RCC 7860 (cell line): ENCODE data around the gene KDM4D.
A peak's percentile ranks its signal among the peaks of the same experiment; 100 is the strongest.
"Not testable (repeated sequence)": the region's sequence is repeated elsewhere in the genome, so short reads cannot be mapped to it uniquely, and the experiment has no call there.

Experiments used
- DNase-seq: peaks from one replicate; pipeline ENCODE4 v3.0.0-alpha.2; 2015; ENCODE audit warnings: low spot score
- FAIRE-seq: peaks from 2 replicates; lab custom pipeline; 2012; peaks lifted over from hg19 to GRCh38; lab: Jason Lieb, UNC

The KDM4D gene

GRCh38 chr11:94973099-94973968 is at the start of gene KDM4D, which contains the start of gene CWC15:
Gene KDM4D, plus strand, starts transcription at chr11:94973709. Its CDS starts 23,664 bp downstream, at chr11:94997373.
Gene CWC15, minus strand, starts transcription at chr11:94973556. Its CDS starts 1,371 bp downstream, at chr11:94972185.
- FAIRE-seq (peak; percentile 81), DNase-seq (peak; percentile 72)

GRCh38 chr11:94924171-94924572 is 49.3 kb upstream of the KDM4D start:
- no peak for FAIRE-seq

DNA sequence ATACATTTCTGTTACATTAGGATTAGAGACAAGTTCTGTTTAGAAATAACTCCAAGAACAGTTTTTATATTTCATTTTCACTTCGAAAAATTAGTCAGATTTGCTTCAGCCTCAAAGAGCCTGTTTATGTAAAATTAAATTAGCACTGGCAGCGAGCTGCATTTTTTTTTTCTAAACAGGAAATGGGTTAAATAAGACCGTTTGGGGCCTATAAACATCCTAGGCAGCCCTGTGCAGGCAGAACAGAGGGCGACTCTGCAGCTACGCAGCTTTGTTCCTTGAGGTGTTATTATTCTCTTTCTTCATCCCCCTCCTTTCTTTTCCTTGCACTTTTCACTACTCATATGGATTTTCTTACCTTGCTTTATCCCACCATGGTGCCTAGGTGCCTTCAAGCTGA is 48.9 kb upstream of the KDM4D start:
- FAIRE-seq (no peak), DNase-seq (no peak)

More at GRCh38 chr11:94924171-94924572, 49.3 kb upstream of the KDM4D start:
- DNase-seq, result no peak

- FAIRE-seq (no peak), DNase-seq (peak; percentile 25)
These were observed 47.9 kb upstream of the KDM4D start for GRCh38 chr11:94925422-94926270.

DNA sequence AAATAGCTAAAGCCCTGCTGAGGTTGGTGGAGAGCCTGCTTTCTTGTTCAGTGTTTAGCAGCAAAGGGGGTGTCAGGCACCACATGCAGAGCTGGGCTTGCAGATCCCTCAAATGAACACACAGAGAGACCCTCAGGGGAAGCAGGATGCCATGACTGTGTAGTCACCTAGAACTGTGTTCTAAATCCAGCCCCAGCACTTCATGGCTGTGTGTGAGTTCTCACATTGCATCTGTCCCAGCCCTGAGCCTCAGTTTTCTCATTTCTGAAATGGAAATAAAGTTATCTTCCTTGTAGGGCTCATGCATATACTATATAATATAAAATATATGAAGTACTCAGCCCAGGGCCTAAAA is 47.3 kb upstream of the KDM4D start:
- FAIRE-seq (no peak), DNase-seq (no peak)

- DNase-seq (no peak), FAIRE-seq (no peak)
These were observed 46.7 kb upstream of the KDM4D start for GRCh38 chr11:94926698-94927237.

DNA sequence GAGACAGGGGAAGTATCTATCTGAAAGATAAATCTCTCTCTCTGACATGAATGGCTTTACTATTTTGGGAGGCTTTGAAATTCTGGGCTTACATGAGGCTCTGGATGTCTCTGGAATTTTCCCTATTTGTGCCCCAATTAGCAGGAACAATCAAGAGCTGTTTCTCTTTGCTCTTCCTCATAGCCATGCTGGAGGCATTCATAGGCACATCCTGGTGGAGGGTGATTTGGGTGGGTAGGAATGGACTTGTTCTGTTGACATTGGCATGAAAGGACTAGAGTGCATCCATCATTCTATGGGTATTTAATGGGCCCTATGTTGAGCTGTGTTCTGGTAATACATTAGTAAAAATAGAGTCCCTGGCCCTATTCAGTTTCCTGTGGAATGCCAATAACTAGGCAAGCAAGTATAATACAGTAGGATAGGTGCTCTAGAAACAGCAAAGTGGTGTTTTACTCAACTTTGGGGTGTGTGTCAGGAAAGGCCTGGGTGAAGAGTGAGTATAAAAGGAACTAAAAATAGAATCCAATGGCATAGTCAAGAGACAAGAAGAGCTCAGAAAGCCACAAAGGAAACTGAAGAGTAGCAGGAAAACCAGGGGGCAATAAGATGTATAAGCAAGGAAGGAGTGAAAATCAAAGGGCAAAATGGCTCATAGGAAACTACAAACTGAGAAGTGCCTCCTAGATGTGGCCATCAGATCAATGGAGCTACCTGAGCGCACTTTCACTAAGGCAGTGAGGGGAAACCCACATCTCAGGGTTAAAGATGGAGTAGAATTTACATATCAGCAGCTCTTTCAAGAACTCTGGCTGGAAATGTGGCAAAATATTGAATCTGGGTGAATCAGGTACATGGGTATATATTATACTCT is 45.2 kb upstream of the KDM4D start:
- no peak for FAIRE-seq
- DNase-seq, result no peak

- not testable (repeated sequence) for FAIRE-seq, DNase-seq
These were observed 41.4 kb upstream of the KDM4D start for GRCh38 chr11:94932072-94932471.

DNA sequence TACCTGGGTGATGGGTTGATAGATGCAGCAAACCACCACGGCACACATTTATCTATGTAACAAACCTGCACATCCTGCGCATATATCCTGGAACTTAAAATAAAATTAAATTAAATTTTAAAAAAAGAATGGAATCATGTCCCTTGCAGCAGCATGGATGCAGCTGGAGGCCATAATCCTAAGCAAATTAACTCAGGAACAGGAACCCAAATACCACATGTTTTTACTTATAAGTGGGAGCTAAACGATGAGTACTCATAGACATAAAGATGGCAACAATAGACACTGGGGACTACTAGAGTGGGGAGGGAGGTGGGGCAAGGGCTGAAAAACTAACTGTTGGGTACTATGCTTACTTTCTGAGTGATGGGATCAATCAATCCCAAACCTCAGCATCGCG is 41.0 kb upstream of the KDM4D start:
- FAIRE-seq, result no peak

DNA sequence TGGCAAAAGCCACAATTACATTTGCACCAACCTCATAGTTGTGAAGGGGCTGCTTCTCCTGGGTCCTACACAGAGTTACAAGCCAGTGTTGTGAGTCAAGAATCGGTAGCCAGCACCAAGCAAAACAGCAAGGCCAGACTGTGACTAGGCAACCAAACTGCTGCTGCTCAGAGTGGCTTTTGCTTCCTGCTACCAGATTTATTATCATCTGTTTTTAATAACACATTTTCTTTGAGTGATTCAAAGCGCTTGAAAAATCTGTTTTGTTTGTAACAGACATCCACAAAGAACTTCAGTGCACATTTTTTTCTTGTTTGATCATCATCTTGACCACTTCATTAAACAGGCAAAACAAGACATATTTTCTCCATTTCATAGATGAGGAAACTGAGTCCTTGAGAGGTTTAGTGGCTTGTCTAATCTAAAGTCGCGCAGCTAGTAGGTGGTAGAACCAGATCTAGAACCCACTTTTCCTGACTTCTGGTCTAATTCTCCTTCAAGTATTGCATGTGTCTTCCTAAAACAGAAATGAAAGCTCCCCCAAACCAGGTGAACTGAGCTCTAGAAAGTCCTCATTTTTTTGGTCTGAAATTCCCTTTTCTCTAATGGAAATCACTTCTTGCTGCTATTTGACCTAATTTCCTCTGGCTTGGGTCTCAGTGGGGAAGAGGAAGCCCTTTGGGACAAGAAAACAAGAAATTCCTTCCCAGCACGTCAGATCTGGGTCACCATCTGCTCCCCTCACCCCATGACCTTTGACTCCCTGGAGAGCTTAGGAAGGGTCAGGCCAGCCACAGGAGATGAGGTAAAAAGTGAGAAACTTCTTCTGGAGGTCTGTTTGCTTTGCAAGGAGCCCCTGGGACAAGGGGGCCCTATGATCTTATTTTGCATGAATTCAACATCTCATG is 40.0 kb upstream of the KDM4D start:
- peak; percentile 11 for DNase-seq

More for the DNA sequence above, 41.0 kb upstream of the KDM4D start:
- no peak for DNase-seq

GRCh38 chr11:94934362-94934761 is 39.1 kb upstream of the KDM4D start:
- FAIRE-seq, result no peak
- DNase-seq, result no peak

More for the DNA sequence above, 40.0 kb upstream of the KDM4D start:
- no peak for FAIRE-seq

- DNase-seq, result no peak
- FAIRE-seq, result no peak
These were observed 38.7 kb upstream of the KDM4D start for GRCh38 chr11:94934846-94935245.

DNA sequence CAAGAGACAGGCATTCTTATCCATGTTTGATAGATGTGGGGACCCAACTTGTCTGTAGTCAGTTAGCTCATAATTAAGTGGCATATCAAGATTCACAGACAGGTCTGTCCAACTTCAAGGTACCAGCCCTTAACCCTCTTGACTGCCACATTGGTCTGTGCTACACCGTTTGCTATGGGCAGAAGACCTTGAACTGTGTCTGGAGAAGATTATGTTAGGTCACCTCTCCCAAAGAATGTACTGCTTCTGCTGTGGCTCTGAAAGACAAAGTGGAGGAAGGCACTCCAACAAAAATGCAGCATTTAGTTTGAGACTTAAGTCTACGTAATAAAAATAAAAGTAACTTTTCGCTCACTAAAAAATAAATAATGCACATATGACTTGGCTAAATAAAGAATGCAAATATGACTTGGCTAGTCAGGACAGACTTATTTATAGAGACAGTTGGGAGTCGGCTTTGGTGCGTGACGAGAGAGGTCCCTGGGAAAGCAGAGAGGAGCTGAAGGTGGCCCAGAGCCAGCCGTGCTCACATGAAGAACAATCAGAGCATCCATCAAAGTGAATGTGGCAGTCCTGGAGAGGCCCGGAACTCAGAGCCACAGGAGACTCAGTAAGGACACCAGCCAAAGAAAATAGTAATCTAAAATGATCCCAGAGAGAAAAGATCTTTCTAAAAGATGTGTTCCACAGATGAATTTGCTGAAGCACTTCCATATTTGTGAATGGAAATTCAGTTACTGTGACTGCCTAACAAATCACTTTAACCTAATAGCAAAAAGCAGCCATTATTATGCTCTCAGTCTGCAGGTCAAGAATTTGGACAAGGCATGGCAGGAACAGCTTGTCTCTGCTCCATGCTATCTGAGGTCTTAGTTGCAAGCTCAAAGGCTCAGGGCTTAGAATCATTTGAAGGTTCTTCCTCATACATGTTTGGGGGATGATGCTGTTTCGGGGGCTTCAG is 35.1 kb upstream of the KDM4D start:
- no peak for FAIRE-seq
- no peak for DNase-seq

- DNase-seq (no peak), FAIRE-seq (no peak)
These were observed 34.2 kb upstream of the KDM4D start for GRCh38 chr11:94939346-94939745.

GRCh38 chr11:94941131-94941530 is 32.4 kb upstream of the KDM4D start:
- DNase-seq (no peak), FAIRE-seq (no peak)

GRCh38 chr11:94946812-94947211 is 26.7 kb upstream of the KDM4D start:
- no peak for DNase-seq
- no peak for FAIRE-seq

- peak; percentile 68 for DNase-seq
- FAIRE-seq, result peak; percentile 81
These were observed 25.4 kb upstream of the KDM4D start for GRCh38 chr11:94948070-94948617.

DNA sequence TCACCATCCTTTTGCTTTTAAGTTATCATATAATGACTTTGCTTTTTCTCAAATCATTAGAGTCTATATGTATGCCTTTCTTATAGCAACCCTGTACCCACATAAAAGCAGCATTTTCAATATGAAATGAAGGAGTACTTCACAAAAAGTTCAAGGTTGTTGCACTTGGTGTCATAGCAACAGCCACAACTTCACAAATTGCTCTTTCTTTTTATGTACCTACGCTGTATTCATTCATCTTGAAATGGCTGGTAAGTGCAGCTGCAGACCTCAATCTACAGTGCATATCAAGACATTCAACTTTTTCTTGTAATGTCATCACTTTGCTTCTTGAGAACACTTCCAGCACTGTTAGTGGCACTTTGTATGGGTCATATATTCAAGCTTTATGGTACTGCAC is 18.8 kb upstream of the KDM4D start:
- FAIRE-seq (no peak), DNase-seq (no peak)
